Kidney (tissue), 14 donors: ENCODE data around the gene LGALS3BP. TPM values are rescaled to one million over a fixed set of nuclear protein-coding genes. Genes with fewer than 3 reads are reported as not detected.

Experiments
- DNase-seq, 5 donors: peaks; one replicate each; pipeline ENCODE4 v3.0.0-alpha.2; 2013 to 2020
- FAIRE-seq: peaks from 2 replicates; lab custom pipeline; 2012; peaks lifted over from hg19 to GRCh38; lab: Jason Lieb, UNC
- H3K27ac ChIP-seq, 2 donors: one replicate each; pipeline ENCODE4 v1.7.0; 2013; ENCODE audit warnings: low read depth in 2 of 2, low read length in 2 of 2, inconsistent platforms in 1 of 2
- H3K27me3 ChIP-seq: one replicate; pipeline ENCODE4 v1.7.1; 2013; ENCODE audit warnings: low read length, inconsistent platforms; ENCODE audit not compliant: control insufficient read depth, insufficient read depth
- H3K36me3 ChIP-seq, 3 donors: one replicate each; pipeline versions ENCODE4 v1.7.0 to v1.7.1; 2013; ENCODE audit warnings: low read length in 3 of 3, control low read depth in 1 of 3, inconsistent platforms in 1 of 3; ENCODE audit not compliant: insufficient read depth in 3 of 3, control insufficient read depth in 2 of 3
- H3K4me1 ChIP-seq, 3 donors: one replicate each; pipeline versions ENCODE4 v1.7.0 to v1.7.1; 2013; ENCODE audit warnings: low read length in 3 of 3, inconsistent platforms in 1 of 3, low read depth in 1 of 3; ENCODE audit not compliant: control insufficient read depth in 2 of 3, insufficient read depth in 2 of 3
- H3K4me3 ChIP-seq, 3 donors: one replicate each; pipeline versions ENCODE4 v1.7.0 to v1.8.1; 2013; ENCODE audit warnings: low read length in 3 of 3, control low read depth in 1 of 3, inconsistent platforms in 1 of 3
- H3K9ac ChIP-seq, 3 donors: one replicate each; pipeline versions ENCODE4 v1.7.0 to v1.7.1; 2013; ENCODE audit warnings: low read length in 3 of 3, control low read depth in 1 of 3, inconsistent platforms in 1 of 3
- H3K9me3 ChIP-seq, 3 donors: one replicate each; pipeline versions ENCODE4 v1.7.0 to v1.7.1; 2013; ENCODE audit warnings: low read length in 3 of 3, control low read depth in 1 of 3, inconsistent platforms in 1 of 3; ENCODE audit not compliant: control insufficient read depth in 2 of 3, insufficient read depth in 1 of 3
- CTCF ChIP-seq: IDR thresholded peaks from 3 replicates; pipeline ENCODE4 v1.5.1; 2012; ENCODE audit warnings: mild to moderate bottlenecking, moderate library complexity, borderline replicate concordance; ENCODE audit not compliant: insufficient read depth; ENCODE audit errors: extremely low read depth
- intact Hi-C: fragments of 100-400 bp; cut with DNase I; formaldehyde crosslinking; loops from one replicate; pipeline ENCODE4 v1.11.1; 2022
- polyA plus RNA-seq: library from polyadenylated mRNA; stranded (reverse); fragments of 350-450 nt; fragmentation: Illumina TruSeq; extraction: RNeasy Lipid Tissue Mini Kit (QIAGEN cat#74804); gene quantifications from one replicate; pipeline ENCODE4 v1.2.3, GENCODE V29; 2014; ENCODE audit warnings: low read depth, low replicate concordance; ENCODE audit not compliant: insufficient read depth
- total RNA-seq: library from RNA; stranded (reverse); fragmentation: NEBNext Ultra II Directional; extraction: Animal tissue kit (Norgen Biotek cat#: 25700); gene quantifications from one replicate; pipeline ENCODE4 v1.2.1, GENCODE V29; 2021
- donor health status: control.
- donor health status: control.
- donor health status: control.
- donor health status: control.
- donor health status: control.
- donor health status: DM: yes; HTN: yes; CAD: no.
- donor health status: Normal renal cell carcinoma (clear cell type).

The LGALS3BP gene
- total and polyA plus RNA-seq, 2 donors from 2014 or later: 240 to 310 TPM

- Histone ChIP-seq H3K27me3 (no peaks in the 10 kb centered on the region), H3K9ac (peak overlapping the region in 1 of 3 donors; percentile 44), H3K27ac (peak overlapping the region; percentile 36 to 97), H3K4me1 (peaks cover 0 to 21% (median 7%) of the 10 kb centered on the region in 3 donors), H3K36me3 (no peaks in the 10 kb centered on the region), H3K9me3 (no peaks in the 10 kb centered on the region), H3K4me3 (peak overlapping the region in 2 of 3 donors; percentile 7 to 38)
- TF ChIP-seq CTCF: no peak
- intact Hi-C loops: no loop called here
- FAIRE-seq: no peak
- peak; percentile 95 to 97 (median 96) for DNase-seq
Observed at GRCh38 chr17:78933959-78934568, 45.7 kb downstream of the LGALS3BP start.

DNA sequence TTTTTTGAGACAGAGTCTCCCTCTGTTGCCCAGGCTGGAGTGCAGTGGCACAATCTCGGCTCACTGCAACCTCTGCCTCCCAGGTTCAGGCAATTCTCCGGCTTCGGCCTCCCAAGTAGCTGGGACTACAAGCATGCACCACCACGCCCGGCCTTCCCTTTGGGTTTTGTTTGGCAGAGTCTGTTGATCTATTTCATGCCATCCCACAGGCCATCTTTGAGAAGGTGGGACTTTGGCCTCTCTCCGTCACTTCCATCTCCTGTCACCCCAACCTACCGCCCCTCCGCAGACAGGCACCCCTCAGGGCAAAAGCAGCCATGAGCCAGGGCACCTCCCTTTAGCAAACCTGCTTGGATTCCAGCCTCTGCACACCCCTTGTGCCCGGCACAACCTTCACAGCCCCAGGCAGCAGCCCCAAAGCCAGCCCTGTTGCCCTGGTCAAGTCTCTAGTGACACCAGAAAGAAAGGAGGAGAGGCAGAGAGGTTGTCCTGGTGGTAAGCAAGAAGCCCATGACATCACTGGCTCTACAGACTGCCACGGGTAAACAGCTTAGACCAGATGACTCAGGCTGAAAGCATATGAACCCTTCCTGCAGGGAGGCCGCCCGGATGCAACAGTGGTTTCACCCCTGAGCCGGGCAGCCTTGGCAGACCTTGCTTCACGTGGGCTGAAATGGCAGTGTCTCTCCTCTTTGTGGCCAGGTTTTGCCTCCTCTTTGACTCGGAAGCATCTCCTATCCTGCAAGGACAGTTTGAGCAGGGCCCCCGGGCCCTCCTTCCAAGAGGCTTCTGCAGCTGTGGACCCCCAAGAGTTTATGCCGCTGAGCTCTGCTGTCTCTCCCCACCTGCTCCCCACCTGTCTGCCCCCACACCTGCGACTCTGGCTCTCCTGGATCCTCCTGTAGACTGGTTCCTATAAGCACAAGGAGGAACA is 46.4 kb downstream of the LGALS3BP start:
- FAIRE-seq: no peak
- H3K36me3 ChIP-seq: no peaks in the 10 kb centered on the region
- peaks cover 0 to 21% (median 7%) of the 10 kb centered on the region in 3 donors for H3K4me1 ChIP-seq
- no peak for TF ChIP-seq CTCF
- no peaks in the 10 kb centered on the region for H3K9me3 ChIP-seq
- no peaks in the 10 kb centered on the region for H3K27me3 ChIP-seq
- intact Hi-C loops: no loop called here
- no peak overlapping the region for H3K9ac ChIP-seq
- H3K27ac ChIP-seq: peak overlapping the region; percentile 36 to 97
- no peak overlapping the region for H3K4me3 ChIP-seq
- DNase-seq: peak in 2 of 5 donors; percentile 43 to 82

DNA sequence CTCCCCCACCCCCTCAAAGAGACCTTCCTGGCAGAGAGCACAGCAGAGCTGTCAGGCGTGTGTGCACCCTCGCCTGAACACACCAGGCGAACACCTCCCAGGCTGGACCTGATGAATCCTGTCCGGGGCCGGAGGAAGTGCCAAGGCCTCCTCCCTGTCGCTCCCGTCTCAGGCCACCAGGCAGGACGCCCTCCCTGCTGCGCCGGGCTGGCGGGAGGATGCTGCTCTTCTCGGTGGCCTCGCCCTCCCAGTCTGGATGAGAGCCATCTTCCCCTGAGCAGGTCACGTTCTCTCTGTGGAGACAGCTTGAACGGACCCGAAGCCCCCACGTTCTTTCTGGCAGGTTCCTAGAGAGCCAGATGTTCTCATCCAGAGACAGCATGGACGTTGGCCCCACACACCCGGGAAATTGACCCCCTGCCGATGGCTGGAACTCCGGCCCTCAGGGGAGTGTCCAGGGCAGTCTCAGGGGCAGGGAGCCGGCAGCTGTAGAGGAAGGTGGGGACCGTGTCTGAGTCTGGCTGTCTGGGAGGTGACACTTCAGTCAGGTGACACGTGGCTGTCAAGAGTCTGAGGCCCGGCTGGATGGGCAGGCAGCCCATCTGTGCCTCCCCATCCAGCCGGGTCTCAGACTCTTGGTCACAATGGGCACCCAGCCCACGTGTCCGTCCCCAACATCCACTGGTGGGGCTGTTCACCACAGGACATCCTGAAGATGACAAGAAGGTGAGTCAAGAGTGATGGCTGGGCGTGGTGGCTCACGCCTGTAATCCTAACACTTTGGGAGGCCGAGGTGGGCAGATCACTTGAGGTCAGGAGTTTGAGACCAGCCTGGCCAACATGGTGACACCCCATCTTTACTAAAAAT is 49.6 kb downstream of the LGALS3BP start:
- Histone ChIP-seq H3K27me3 (no peaks in the 10 kb centered on the region), H3K4me3 (no peak overlapping the region), H3K4me1 (peaks cover 0 to 21% (median 7%) of the 10 kb centered on the region in 3 donors), H3K27ac (peak overlapping the region in 1 of 2 donors; percentile 28), H3K9me3 (no peaks in the 10 kb centered on the region), H3K9ac (no peak overlapping the region), H3K36me3 (no peaks in the 10 kb centered on the region)
- DNase-seq (peak in 3 of 5 donors; percentile 61 to 81 (median 75)), FAIRE-seq (no peak)
- intact Hi-C loops: no loop called here
- TF ChIP-seq CTCF: no peak
